GM21447 (cell line): ENCODE data around the gene CIT.
"Not testable (repeated sequence)": the region's sequence is repeated elsewhere in the genome, so short reads cannot be mapped to it uniquely, and the experiment has no call there.

Experiments used
- ATAC-seq: cut with Tn5 transposase; IDR thresholded peaks from one replicate; pipeline ENCODE4 v1.9.1; 2021; ENCODE audit not compliant: unreplicated experiment

Gene CIT

DNA sequence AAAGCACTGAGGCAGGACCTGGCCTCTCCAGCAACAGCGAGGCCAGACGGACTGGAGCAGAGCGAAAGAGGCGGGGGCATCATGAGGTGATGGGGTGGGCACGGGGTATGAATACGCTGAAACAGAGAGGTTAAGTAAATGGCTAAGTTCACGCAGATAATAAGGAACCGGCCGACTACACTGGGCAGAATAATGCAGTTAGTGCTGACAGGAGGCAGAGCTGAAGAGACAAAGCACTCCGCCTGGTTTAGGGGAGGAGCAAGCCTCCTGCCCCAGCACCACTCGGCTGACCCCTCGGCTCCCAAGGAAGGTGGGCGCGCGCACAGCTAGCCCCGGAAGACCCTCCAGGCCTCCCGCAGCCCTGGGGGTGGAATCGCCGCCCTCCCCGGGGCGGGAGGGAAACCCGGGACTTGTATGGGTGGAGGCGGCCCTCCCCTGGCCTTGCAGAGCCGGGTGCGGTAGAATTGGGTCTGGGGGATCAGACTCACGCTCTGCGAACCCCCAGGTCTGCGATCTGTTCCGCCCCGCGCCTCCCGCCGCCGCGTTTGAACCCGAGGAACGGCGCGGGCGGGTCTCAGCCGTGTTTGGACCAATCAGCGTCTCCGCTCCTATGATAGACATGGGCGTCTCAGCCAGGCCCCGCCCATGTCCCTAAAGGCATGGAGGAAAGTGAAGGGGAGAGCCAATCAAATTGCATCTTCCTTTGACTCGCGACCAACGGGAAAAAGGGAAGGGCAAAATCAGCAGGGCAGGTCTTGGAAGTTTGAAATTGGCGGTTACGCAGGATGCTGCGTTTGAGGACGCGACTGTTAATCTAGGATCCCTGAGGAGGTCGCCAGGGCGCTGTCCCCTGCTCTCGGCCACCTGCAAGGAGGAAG lies at the start of gene CIT:
CIT (minus strand) TSS at position 560 of the 878 bp plus-strand sequence. CDS start 1,152 bp downstream, outside the sequence.
- ATAC-seq = peak; percentile 99

DNA sequence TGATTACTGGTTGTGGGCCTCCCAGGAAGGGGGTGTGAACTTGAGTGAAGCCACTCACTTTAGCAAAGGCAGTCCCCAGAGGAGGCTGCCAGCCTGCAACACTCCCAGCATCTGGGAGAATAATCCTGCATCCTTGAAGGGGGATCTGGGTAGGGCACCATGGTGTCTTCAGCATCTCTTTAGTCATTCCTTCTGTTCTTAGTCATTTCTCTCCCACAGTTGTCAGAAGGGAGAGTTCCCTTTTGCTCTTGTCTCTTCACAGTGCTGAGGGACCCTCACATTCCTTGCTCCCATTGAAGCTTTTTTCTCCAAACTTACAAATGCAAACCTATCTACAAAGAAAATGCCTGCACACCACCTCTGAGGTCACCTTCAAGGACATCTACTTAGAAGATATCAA lies 48.1 kb upstream of the CIT start:
- ATAC-seq = no peak

DNA sequence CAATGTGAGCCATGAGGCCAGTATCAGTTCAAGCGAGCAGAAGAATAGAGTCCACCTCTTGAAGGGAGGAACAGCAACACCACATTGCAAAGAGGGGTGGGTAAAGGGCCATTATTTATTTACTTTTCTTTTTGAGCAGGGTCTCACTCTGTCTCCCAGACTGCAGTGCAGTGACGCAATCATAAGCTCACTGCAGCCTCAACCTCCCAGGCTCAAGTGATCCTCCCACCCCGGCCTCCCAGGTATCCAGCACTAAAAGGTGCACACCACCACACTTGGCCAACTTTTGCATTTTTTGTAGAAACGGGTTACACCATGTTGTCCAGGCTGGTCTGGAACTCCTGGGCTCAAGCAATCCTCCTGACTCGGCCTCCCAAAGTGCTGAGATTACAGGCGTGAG lies 42.9 kb upstream of the CIT start:
- ATAC-seq = no peak

GRCh38 chr12:119915894-119916510 lies 38.9 kb upstream of the CIT start:
- ATAC-seq = no peak

DNA sequence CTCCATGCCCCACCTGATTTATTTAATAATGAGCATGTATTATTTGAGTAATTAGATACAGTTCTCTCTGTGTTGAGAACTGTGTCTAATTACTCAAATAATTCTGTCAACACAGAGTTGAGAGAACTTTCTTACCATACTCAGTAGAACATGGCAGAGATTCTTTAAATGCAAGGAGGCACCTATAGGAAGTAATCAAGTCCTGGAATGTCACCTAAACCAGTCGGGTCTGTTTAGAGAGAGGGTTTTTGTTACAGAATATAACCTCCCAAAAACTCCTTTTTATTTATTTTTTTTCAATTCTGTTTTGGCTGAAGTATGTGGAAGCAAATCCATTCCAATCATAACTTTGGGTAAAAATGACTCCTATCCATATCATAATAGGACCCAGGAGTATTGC lies 37.5 kb upstream of the CIT start:
- no peak for ATAC-seq

- no peak for ATAC-seq
These were observed 36.6 kb upstream of the CIT start for GRCh38 chr12:119913536-119914330.

- no peak for ATAC-seq
These were observed 34.1 kb upstream of the CIT start for GRCh38 chr12:119911182-119911581.

GRCh38 chr12:119910586-119910985 lies 33.5 kb upstream of the CIT start:
- ATAC-seq = no peak

GRCh38 chr12:119902084-119902509 lies 25.0 kb upstream of the CIT start:
- ATAC-seq = peak; percentile 63

- ATAC-seq = no peak
These were observed 24.6 kb upstream of the CIT start for GRCh38 chr12:119901670-119902069.

- ATAC-seq = no peak
These were observed 17.8 kb upstream of the CIT start for GRCh38 chr12:119894916-119895315.

- ATAC-seq = not testable (repeated sequence)
These were observed 15.5 kb upstream of the CIT start for GRCh38 chr12:119892611-119893010.

DNA sequence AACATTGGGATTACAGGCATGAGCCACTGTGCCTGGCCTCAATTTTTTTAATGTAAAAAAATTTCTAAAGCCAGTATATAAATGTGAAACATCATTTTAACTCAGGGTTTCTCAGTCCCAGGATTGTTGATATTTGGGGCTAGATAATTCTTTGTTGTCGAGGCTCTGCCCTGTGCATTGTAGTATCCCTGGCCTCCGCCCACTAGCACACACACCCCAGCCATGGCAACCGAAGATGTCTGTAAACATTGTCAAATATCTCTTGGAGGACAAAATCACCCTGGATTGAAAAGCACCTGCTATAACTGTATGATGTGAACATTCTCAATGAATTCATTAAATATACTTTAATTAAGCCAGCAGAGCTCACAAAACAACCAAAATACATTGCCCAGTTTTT lies 8.4 kb upstream of the CIT start:
- ATAC-seq = no peak

DNA sequence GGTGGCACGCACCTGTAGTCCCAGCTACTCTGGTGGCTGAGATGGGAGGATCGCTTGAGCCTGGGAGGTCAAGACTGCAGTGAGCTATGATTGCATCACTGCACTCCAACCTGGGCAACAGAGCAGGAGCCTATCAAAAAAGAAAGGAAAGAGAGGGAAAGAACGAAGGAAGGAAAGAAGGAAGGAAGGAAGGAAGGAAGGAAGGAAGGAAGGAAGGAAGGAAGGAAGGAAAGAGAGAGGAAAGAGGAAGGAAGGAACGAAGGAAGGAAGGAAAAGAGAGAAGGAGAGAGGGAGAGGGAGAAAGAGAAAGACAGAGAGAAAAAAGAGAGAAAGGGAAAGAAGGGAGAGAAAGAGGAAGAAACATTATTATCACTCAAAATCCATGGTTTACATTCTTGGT lies 6.7 kb upstream of the CIT start:
- not testable (repeated sequence) for ATAC-seq

GRCh38 chr12:119883237-119883636 lies 6.1 kb upstream of the CIT start:
- no peak for ATAC-seq

GRCh38 chr12:119877639-119877948 lies 474 bp upstream of the CIT start:
- no peak for ATAC-seq

- ATAC-seq = no peak
These were observed 6.7 kb downstream of the CIT start for GRCh38 chr12:119870457-119870856.

- ATAC-seq = no peak
These were observed 7.4 kb downstream of the CIT start for GRCh38 chr12:119869720-119870119.

GRCh38 chr12:119868992-119869391 lies 8.1 kb downstream of the CIT start:
- no peak for ATAC-seq

DNA sequence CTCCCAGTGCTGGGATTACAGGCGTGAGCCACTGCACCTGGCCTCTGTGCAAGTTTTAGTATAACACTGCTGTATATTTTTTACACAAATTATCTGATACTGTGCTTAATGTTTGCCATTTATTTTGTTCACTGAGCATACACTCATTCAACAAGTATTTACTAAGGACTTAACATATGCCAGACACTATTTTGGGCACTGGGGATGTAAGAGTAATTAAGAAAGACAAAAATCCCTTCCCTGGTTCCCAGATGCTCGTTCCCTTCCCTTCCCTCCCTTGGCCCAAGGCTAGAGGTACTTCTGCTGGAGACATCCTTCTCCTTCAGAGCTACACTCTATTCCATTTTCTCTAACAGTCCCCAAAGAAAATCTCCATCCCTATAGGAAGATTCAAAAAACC lies 12.5 kb downstream of the CIT start:
- no peak for ATAC-seq

DNA sequence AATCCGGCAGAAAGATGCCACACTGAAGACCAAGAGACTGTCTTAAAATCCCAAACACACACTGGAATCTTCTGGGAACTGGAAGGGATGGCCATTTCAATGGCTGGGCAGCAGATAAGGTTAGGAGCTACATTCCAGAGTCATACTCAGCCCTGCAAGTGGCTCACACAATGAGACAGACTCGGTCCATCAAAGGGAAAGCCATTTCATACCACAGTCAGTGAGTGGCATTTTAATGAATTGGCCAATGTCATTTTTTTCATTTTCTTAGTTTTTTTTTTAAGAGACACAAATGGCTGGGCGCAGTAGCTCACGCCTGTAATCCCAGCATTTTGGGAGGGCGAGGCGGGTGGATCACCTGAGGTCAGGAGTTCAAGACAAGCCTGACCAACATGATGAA lies 17.9 kb downstream of the CIT start:
- no peak for ATAC-seq
